ENCODE measurements around the gene LIPF. TPM values are rescaled to one million over a fixed set of nuclear protein-coding genes. Genes with fewer than 3 reads are reported as not detected.

Gene LIPF
- total RNA-seq, 6 experiments from 2014 or later: not detected

- TF ChIP-seq POLR2A (IDR thresholded peaks at IDR 0.05): no peak
- no peak for TF ChIP-seq CTCF (IDR thresholded peaks at IDR 0.05)
- Histone ChIP-seq H3K36me3 (no peaks in the 10 kb centered on the region), H3K9me3 (no peaks in the 10 kb centered on the region), H3K27ac (no peak overlapping the region), H3K27me3 (no peaks in the 10 kb centered on the region), H3K4me3 (no peak overlapping the region), H3K4me1 (no peaks in the 10 kb centered on the region)
- intact Hi-C loops (cut with DNase I): no loop called here
- 77% methylated on average over 1 of the region's 1 CpG for WGBS (ENCODE audit: insufficient coverage, low coverage, low lambda C conversion rate, missing lambda C conversion rate)
- no peak for DNase-seq
- no peak for ATAC-seq
These were observed 51.3 kb downstream of the LIPF start for GRCh38 chr10:88715517-88715916.

- no peak for TF ChIP-seq POLR2A (IDR thresholded peaks at IDR 0.05)
- no peak for TF ChIP-seq CTCF (IDR thresholded peaks at IDR 0.05)
- no peak for ATAC-seq
- WGBS (ENCODE audit: insufficient coverage, low coverage, low lambda C conversion rate, missing lambda C conversion rate): 75% methylated on average over 4 of the region's 4 CpGs
These were observed 57.1 kb downstream of the LIPF start for GRCh38 chr10:88721392-88721791.

GRCh38 chr10:88725798-88726197 is 61.6 kb downstream of the LIPF start:
- H3K9me3 ChIP-seq: no peaks in the 10 kb centered on the region
- intact Hi-C loops (cut with DNase I): no loop called here
- no peaks in the 10 kb centered on the region for H3K4me1 ChIP-seq
- no peaks in the 10 kb centered on the region for H3K27me3 ChIP-seq
- H3K4me3 ChIP-seq: no peak overlapping the region
- ATAC-seq (peak in 1 of 4 donors; percentile 32), DNase-seq (no peak)
- no peaks in the 10 kb centered on the region for H3K36me3 ChIP-seq
- H3K27ac ChIP-seq: no peak overlapping the region
- TF ChIP-seq POLR2A (IDR thresholded peaks at IDR 0.05): no peak
- no peak for TF ChIP-seq CTCF (IDR thresholded peaks at IDR 0.05)
- 16% methylated on average over 1 of the region's 1 CpG for WGBS (ENCODE audit: insufficient coverage, low coverage, low lambda C conversion rate, missing lambda C conversion rate)

More at GRCh38 chr10:88721392-88721791, 57.1 kb downstream of the LIPF start:
- Histone ChIP-seq H3K4me3 (no peak overlapping the region), H3K9me3 (no peaks in the 10 kb centered on the region), H3K4me1 (no peaks in the 10 kb centered on the region), H3K27ac (no peak overlapping the region), H3K27me3 (no peaks in the 10 kb centered on the region), H3K36me3 (no peaks in the 10 kb centered on the region)
- intact Hi-C loops (cut with DNase I): no loop called here
- no peak for DNase-seq

GRCh38 chr10:88728107-88728763 is 64.0 kb downstream of the LIPF start:
- no peak overlapping the region for H3K27ac ChIP-seq
- peak in 2 of 4 donors; percentile 32 to 81 for ATAC-seq
- no peaks in the 10 kb centered on the region for H3K4me1 ChIP-seq
- no peaks in the 10 kb centered on the region for H3K36me3 ChIP-seq
- no peaks in the 10 kb centered on the region for H3K27me3 ChIP-seq
- TF ChIP-seq CTCF (IDR thresholded peaks at IDR 0.05): peak in 3 of 4 donors; percentile 13 to 65 (median 18)
- TF ChIP-seq POLR2A (IDR thresholded peaks at IDR 0.05): no peak
- H3K9me3 ChIP-seq: no peaks in the 10 kb centered on the region
- no peak overlapping the region for H3K4me3 ChIP-seq
- peak; percentile 32 to 69 (median 46) for DNase-seq
- intact Hi-C loops (cut with DNase I): no loop called here
- 60% methylated on average over 3 of the region's 30 CpGs for WGBS (ENCODE audit: insufficient coverage, low coverage, low lambda C conversion rate, missing lambda C conversion rate)

Other genes starting within 250 kb of the LIPF start
- 10 to 100 TPM in 1 of 6 experiments, 1 to 10 TPM in 5; 5.9 to 10.5 (median 7.3) TPM for gene RNLS, start 81.1 kb upstream of the LIPF start, total RNA-seq
- under 1 TPM; 0.06 to 0.42 (median 0.21) TPM for gene LIPJ, start 77.7 kb upstream of the LIPF start, total RNA-seq
- gene LIPK, start 41.8 kb downstream of the LIPF start, total RNA-seq: not detected
- gene LIPN, start 95.6 kb downstream of the LIPF start, total RNA-seq: under 1 TPM in 2 of 6 experiments, not detected in 4; 0.25 to 0.29 TPM
- gene LIPM, start 138.3 kb downstream of the LIPF start, total RNA-seq: not detected
- 1 to 10 TPM in 2 of 6 experiments, under 1 TPM in 1, not detected in 3; 0.54 to 1.2 (median 1.2) TPM for gene ANKRD22, start 187.4 kb downstream of the LIPF start, total RNA-seq
- 1 to 10 TPM in 5 of 6 experiments, under 1 TPM in 1; 0.66 to 8.0 (median 4.2) TPM for gene STAMBPL1, start 215.8 kb downstream of the LIPF start, total RNA-seq

Measured in right lobe of liver (tissue), 6 donors.